ENCODE measurements around the gene ANP32E. TPM values are rescaled to one million over a fixed set of nuclear protein-coding genes. Genes with fewer than 3 reads are reported as not detected.
A peak's percentile ranks its signal among the peaks of the same experiment; 100 is the strongest.

The ANP32E gene
- total RNA-seq, 1 donor from 2014 or later = 48.9 TPM

GRCh38 chr1:150262388-150263320, 26.7 kb upstream of the ANP32E start:
- H3K9me3 ChIP-seq (ENCODE audit: insufficient read depth, low read depth, low read length) = no peaks in the 10 kb centered on the region
- no peaks in the 10 kb centered on the region for H3K27me3 Mint-ChIP-seq (ENCODE audit: low read depth, unreplicated experiment)
- no peaks in the 10 kb centered on the region for H3K9me3 Mint-ChIP-seq (ENCODE audit: unreplicated experiment)
- peak overlapping the region; percentile 15 for H3K4me3 Mint-ChIP-seq (ENCODE audit: unreplicated experiment)
- peaks cover 16% of the 10 kb centered on the region for H3K79me2 ChIP-seq (ENCODE audit: insufficient read depth, low read length)
- peaks cover 7% of the 10 kb centered on the region for H4K20me1 ChIP-seq (ENCODE audit: insufficient read depth, low read length)
- H3K36me3 ChIP-seq (ENCODE audit: insufficient read depth, low read length) = peaks cover 12% of the 10 kb centered on the region
- TF ChIP-seq CTCF (IDR thresholded peaks at IDR 0.05; ENCODE audit: insufficient read depth, low read depth, low read length) (no peak), EZH2 (IDR thresholded peaks at IDR 0.05; ENCODE audit: insufficient read depth, low read length) (no peak)
- H2AFZ ChIP-seq (ENCODE audit: low read depth, low read length) = no peak overlapping the region
- FAIRE-seq (no peak), DNase-seq (ENCODE audit: low read depth) (no peak)
- no peak overlapping the region for H3K4me3 ChIP-seq (ENCODE audit: insufficient read depth, low read depth, low read length)
- H3K4me2 ChIP-seq (ENCODE audit: low read length) = no peak overlapping the region
- peak overlapping the region; percentile 53 for H3K27ac Mint-ChIP-seq (ENCODE audit: unreplicated experiment)
- H3K27me3 ChIP-seq (ENCODE audit: insufficient read depth, low read length) = peaks cover 24% of the 10 kb centered on the region
- H3K36me3 Mint-ChIP-seq (ENCODE audit: low read depth, unreplicated experiment) = peaks cover 3% of the 10 kb centered on the region
- H3K9ac ChIP-seq (ENCODE audit: low read length) = no peak overlapping the region
- H3K4me1 Mint-ChIP-seq (ENCODE audit: low read depth, unreplicated experiment) = peaks cover 39% of the 10 kb centered on the region
- no peak overlapping the region for H3K27ac ChIP-seq (ENCODE audit: low read depth, low read length)
- H3K4me1 ChIP-seq (ENCODE audit: insufficient read depth, low read length) = peaks cover 12% of the 10 kb centered on the region

- Histone ChIP-seq H3K36me3 (ENCODE audit: insufficient read depth, low read length) (peaks cover 12% of the 10 kb centered on the region), H3K27me3 (ENCODE audit: insufficient read depth, low read length) (peaks cover 28% of the 10 kb centered on the region), H3K4me3 (ENCODE audit: insufficient read depth, low read depth, low read length) (no peak overlapping the region), H3K27ac (ENCODE audit: low read depth, low read length) (no peak overlapping the region), H4K20me1 (ENCODE audit: insufficient read depth, low read length) (no peaks in the 10 kb centered on the region), H3K79me2 (ENCODE audit: insufficient read depth, low read length) (peaks cover 3% of the 10 kb centered on the region), H3K4me2 (ENCODE audit: low read length) (no peak overlapping the region), H3K9ac (ENCODE audit: low read length) (no peak overlapping the region), H2AFZ (ENCODE audit: low read depth, low read length) (no peak overlapping the region), H3K9me3 (ENCODE audit: insufficient read depth, low read depth, low read length) (no peaks in the 10 kb centered on the region), H3K4me1 (ENCODE audit: insufficient read depth, low read length) (peaks cover 16% of the 10 kb centered on the region)
- Mint-ChIP-seq H3K4me1 (ENCODE audit: low read depth, unreplicated experiment) (peaks cover 42% of the 10 kb centered on the region), H3K9me3 (ENCODE audit: unreplicated experiment) (no peaks in the 10 kb centered on the region), H3K27me3 (ENCODE audit: low read depth, unreplicated experiment) (no peaks in the 10 kb centered on the region), H3K27ac (ENCODE audit: unreplicated experiment) (no peak overlapping the region), H3K36me3 (ENCODE audit: low read depth, unreplicated experiment) (no peaks in the 10 kb centered on the region), H3K4me3 (ENCODE audit: unreplicated experiment) (no peak overlapping the region)
- FAIRE-seq = no peak
- TF ChIP-seq EZH2 (IDR thresholded peaks at IDR 0.05; ENCODE audit: insufficient read depth, low read length) = no peak
- TF ChIP-seq CTCF (IDR thresholded peaks at IDR 0.05; ENCODE audit: insufficient read depth, low read depth, low read length) = no peak
- DNase-seq (ENCODE audit: low read depth) = no peak
Measured at GRCh38 chr1:150261367-150261766, 25.5 kb upstream of the ANP32E start.
